Ascending aorta (tissue), 2 donors: Measurements from ENCODE around the gene APLP2. TPM values are rescaled to one million over a fixed set of nuclear protein-coding genes. Genes with fewer than 3 reads are reported as not detected.
A peak's percentile ranks its signal among the peaks of the same experiment; 100 is the strongest.

Experiments
- DNase-seq, 2 donors: peaks; one replicate each; pipeline ENCODE4 v3.0.0-alpha.2; 2019; ENCODE audit warnings: low spot score in 2 of 2
- H3K27ac ChIP-seq, 2 donors: fragments of 200-600 bp; sonication (generic); one replicate each; pipeline ENCODE4 v1.5.1; 2016 to 2017; ENCODE audit warnings: mild to moderate bottlenecking in 1 of 2
- H3K27me3 ChIP-seq: fragments of 200-600 bp; sonication (generic); one replicate; pipeline ENCODE4 v1.5.1; 2017
- H3K36me3 ChIP-seq, 2 donors: fragments of 200-600 bp; sonication (generic); one replicate each; pipeline ENCODE4 v1.5.1; 2016
- H3K4me1 ChIP-seq, 2 donors: fragments of 200-600 bp; sonication (generic); one replicate each; pipeline ENCODE4 v1.5.1; 2016 to 2017; ENCODE audit warnings: mild to moderate bottlenecking in 1 of 2
- H3K4me3 ChIP-seq, 2 donors: fragments of 200-600 bp; sonication (generic); one replicate each; pipeline ENCODE4 v1.5.1; 2016 to 2017; ENCODE audit warnings: mild to moderate bottlenecking in 1 of 2
- H3K9me3 ChIP-seq, 2 donors: fragments of 200-600 bp; sonication (generic); one replicate each; pipeline ENCODE4 v1.5.1; 2016
- intact Hi-C: fragments of 100-400 bp; cut with DNase I; formaldehyde crosslinking; loops from one replicate; pipeline ENCODE4 v1.15.1; 2023
- total RNA-seq: library from RNA; depleted of rRNA; stranded (reverse); fragments of >200 nt; gene quantifications from one replicate; pipeline ENCODE4 v1.1.0, GENCODE V29; 2016
- TF ChIP-seq, protein P1 (sequence below), 3 experiments: fragments of 200-600 bp in 2 of 3; fragments of 450-650 bp in 1 of 3; sonication (generic) in 2 of 3; IDR thresholded peaks; one replicate each; pipeline ENCODE4 v1.5.1; 2016 to 2019; ENCODE audit warnings: antibody characterized with exemption in 3 of 3, mild to moderate bottlenecking in 1 of 3, moderate library complexity in 1 of 3

APLP2 gene
- total RNA-seq, 1 donor from 2014 or later = 216 TPM

DNA sequence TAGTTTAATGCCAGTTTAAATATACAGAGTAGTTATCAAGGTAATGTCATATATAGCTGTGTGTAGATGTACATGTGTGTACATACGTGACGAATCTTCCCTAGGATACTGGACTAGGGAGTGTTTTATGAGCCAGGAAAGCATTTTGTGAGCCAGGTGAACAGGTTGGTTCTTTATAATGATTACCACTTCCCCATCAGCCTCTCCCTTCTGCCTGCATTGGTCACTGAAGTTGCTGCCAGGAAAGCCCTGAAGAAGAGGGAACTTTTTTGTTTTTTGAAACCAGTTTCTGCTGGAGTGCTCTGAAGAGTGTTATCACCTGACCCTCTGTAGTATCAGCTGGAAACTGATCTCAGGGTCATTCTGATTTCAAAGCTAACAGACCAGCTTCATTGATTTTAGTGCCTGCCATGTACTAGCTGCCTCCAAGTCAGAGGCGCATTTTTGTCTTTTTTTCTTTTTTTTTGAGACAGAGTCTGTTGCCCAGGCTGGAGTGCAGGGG, 75.7 kb downstream of the APLP2 start:
- intact Hi-C loops = no loop called here
- Histone ChIP-seq H3K36me3 (peaks cover 30 to 47% of the 10 kb centered on the region in 2 donors), H3K4me3 (no peak overlapping the region), H3K4me1 (peaks cover 0 to 3% of the 10 kb centered on the region in 2 donors), H3K27me3 (no peaks in the 10 kb centered on the region), H3K27ac (no peak overlapping the region), H3K9me3 (no peaks in the 10 kb centered on the region)
- no peak for DNase-seq
- TF ChIP-seq, protein P1, sequence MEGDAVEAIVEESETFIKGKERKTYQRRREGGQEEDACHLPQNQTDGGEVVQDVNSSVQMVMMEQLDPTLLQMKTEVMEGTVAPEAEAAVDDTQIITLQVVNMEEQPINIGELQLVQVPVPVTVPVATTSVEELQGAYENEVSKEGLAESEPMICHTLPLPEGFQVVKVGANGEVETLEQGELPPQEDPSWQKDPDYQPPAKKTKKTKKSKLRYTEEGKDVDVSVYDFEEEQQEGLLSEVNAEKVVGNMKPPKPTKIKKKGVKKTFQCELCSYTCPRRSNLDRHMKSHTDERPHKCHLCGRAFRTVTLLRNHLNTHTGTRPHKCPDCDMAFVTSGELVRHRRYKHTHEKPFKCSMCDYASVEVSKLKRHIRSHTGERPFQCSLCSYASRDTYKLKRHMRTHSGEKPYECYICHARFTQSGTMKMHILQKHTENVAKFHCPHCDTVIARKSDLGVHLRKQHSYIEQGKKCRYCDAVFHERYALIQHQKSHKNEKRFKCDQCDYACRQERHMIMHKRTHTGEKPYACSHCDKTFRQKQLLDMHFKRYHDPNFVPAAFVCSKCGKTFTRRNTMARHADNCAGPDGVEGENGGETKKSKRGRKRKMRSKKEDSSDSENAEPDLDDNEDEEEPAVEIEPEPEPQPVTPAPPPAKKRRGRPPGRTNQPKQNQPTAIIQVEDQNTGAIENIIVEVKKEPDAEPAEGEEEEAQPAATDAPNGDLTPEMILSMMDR (IDR thresholded peaks at IDR 0.05) = no peak

DNA sequence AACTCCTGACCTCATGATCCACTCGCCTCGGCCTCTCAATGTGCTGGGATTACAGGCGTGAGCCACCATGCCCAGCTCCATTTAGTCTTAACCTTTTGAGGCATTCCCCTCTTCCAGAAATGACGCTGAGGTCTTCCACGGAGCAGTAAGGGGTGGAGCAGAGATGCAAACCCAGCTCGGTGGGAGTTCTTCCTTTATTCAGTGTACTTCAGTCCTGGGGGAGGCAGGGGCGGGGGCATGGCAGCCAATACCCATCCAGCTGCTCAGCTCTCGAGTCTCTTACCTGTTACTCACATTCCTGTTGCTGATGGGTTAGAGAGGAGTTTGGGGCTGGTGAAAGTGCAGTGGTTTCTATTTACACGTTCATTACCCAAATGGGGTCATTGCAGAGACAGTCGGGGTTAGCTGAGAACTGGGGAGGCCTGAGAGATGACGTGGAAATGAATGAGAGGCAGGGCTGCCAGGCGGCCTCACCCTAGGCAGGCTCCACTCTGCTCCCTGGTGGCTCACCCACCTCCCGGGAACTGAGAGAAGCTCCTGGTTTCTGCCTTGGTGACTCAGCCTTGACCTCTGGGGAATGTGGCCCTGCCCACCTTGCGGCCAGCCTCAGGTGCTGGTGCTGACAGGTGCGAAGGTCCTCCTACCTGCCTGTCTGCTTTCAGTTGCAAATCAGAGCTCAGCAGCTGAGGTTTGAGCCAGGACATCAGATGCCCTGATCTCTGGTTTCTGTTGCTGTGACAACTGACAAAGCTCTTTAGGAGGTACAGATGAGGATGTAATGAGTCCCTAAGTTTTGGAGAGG, 76.5 kb downstream of the APLP2 start:
- peak overlapping the region in 1 of 2 donors; percentile 49 for H3K27ac ChIP-seq
- no peak overlapping the region for H3K4me3 ChIP-seq
- intact Hi-C loops = no loop called here
- H3K36me3 ChIP-seq = peaks cover 29 to 45% of the 10 kb centered on the region in 2 donors
- no peaks in the 10 kb centered on the region for H3K9me3 ChIP-seq
- H3K27me3 ChIP-seq = no peaks in the 10 kb centered on the region
- DNase-seq = no peak
- TF ChIP-seq, protein P1 (IDR thresholded peaks at IDR 0.05) = no peak
- H3K4me1 ChIP-seq = peaks cover 0 to 3% of the 10 kb centered on the region in 2 donors

DNA sequence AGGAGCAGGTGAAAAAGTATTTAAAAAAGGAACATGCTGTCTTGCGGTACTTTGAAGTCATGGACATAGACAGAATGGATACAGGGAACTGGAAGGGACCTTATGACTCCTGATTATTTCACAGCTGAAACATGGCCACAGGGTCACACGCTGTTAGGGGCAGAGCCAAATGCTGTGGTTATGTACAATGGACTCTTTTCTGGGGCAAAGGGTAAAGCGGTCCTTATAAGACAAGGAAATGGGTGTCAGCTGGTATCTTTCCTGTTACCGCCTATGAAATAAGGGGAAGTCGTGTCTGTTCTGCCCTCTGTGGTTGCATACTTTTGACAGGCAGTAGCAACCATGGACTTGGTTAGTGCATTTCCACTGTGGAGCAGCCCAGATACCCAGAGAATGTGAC, 77.1 kb downstream of the APLP2 start:
- TF ChIP-seq, protein P1 (IDR thresholded peaks at IDR 0.05) = no peak
- H3K27me3 ChIP-seq = no peaks in the 10 kb centered on the region
- H3K4me3 ChIP-seq = no peak overlapping the region
- intact Hi-C loops = no loop called here
- DNase-seq = peak in 1 of 2 donors; percentile 47
- no peaks in the 10 kb centered on the region for H3K9me3 ChIP-seq
- peaks cover 29 to 39% of the 10 kb centered on the region in 2 donors for H3K36me3 ChIP-seq
- peaks cover 0 to 3% of the 10 kb centered on the region in 2 donors for H3K4me1 ChIP-seq
- peak overlapping the region in 1 of 2 donors; percentile 49 for H3K27ac ChIP-seq

DNA sequence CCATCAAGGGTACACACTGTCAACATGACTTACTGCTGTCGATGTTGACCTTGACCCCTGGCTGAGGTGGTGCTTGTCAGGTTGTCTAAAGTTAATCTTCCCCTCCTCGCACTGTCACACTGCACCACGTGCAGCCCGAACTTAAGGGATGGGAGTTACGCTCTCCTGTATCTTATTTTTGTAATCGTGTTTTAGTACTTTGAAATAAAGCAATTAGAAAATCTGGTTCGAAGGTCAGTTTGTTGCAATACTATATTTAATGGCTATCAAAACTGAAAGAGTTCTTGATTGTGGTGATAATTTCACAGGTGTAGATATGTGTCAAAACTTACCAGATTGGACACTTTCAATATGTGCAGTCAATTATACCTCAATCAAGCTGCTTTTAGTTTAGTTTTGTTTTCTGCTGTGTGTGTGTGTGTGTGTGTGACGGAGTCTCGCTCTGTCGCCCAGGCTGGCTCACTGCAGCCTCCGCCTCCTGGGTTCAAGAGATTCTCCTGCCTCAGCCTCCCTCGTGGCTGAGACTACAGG, 79.2 kb downstream of the APLP2 start:
- no peaks in the 10 kb centered on the region for H3K9me3 ChIP-seq
- intact Hi-C loops = no loop called here
- no peak overlapping the region for H3K27ac ChIP-seq
- no peak overlapping the region for H3K4me3 ChIP-seq
- DNase-seq = no peak
- no peaks in the 10 kb centered on the region for H3K4me1 ChIP-seq
- no peaks in the 10 kb centered on the region for H3K27me3 ChIP-seq
- TF ChIP-seq, protein P1 (IDR thresholded peaks at IDR 0.05) = no peak
- peaks cover 18 to 26% of the 10 kb centered on the region in 2 donors for H3K36me3 ChIP-seq

DNA sequence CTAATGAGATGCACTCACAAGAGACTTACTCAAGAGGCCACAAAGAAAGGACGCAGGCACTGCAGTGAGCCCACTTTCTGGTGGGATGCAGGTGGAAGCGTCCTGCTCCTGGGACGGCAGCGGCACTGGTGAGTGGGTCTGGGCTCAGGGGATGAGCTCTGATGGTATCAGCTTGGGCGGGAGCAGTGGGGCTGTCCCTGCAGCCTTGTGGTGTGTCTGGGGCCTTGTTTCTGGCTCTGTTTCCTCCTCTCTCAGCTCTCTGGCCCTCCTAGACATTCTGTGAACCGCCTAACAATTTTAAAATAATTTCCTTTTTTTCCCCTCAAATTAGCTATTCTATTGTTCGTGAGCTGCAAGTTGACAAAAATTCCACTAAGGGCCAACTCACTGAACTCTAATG, 81.1 kb downstream of the APLP2 start:
- TF ChIP-seq, protein P1 (IDR thresholded peaks at IDR 0.05) = no peak
- Histone ChIP-seq H3K9me3 (no peaks in the 10 kb centered on the region), H3K4me3 (no peak overlapping the region), H3K27ac (no peak overlapping the region), H3K4me1 (no peaks in the 10 kb centered on the region), H3K27me3 (no peaks in the 10 kb centered on the region), H3K36me3 (peaks cover 2 to 6% of the 10 kb centered on the region in 2 donors)
- no peak for DNase-seq
- intact Hi-C loops = no loop called here
